ENCODE data around the gene SGTA. TPM values are rescaled to one million over a fixed set of nuclear protein-coding genes. Genes with fewer than 3 reads are reported as not detected.

The SGTA gene
- total and polyA plus RNA-seq, 9 of the 15 experiments (the other 6 are each of a cell fraction or from before 2014, with no cell fraction given), result 1.4 to 110 (median 49.9) TPM

DNA sequence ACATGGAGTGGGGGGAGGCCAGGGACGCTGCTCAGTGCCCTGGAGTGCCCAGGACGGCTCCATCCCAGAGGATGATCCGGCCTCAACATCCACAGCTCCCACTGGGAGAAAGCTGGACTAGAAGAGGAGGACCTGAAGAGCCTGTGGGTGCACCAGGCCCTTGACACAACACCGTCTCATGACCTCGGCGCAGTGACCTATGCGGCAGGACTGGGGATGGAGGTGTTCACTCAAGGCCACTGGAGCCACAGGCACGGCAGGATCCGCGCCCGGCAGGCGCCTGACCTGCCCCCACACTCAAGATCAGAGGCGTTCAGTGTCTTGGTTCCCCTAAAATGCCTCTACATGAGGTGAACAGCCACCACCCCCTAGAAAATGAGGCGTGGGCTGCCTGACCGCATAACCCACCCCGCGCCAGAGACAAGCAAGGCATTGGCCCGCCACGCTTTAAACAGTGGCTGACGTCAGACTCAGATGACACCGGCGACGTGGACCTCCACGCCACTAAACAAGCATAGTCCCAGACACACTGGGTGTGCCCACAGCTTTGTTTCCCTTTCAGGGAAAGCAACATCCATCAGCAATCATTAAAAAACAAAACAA, 8.0 kb downstream of the SGTA start (continued):
- TF ChIP-seq, protein P1, sequence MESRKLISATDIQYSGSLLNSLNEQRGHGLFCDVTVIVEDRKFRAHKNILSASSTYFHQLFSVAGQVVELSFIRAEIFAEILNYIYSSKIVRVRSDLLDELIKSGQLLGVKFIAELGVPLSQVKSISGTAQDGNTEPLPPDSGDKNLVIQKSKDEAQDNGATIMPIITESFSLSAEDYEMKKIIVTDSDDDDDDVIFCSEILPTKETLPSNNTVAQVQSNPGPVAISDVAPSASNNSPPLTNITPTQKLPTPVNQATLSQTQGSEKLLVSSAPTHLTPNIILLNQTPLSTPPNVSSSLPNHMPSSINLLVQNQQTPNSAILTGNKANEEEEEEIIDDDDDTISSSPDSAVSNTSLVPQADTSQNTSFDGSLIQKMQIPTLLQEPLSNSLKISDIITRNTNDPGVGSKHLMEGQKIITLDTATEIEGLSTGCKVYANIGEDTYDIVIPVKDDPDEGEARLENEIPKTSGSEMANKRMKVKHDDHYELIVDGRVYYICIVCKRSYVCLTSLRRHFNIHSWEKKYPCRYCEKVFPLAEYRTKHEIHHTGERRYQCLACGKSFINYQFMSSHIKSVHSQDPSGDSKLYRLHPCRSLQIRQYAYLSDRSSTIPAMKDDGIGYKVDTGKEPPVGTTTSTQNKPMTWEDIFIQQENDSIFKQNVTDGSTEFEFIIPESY (CRISPR knock-in tag; IDR thresholded peaks at IDR 0.05), result peak; percentile 55; the same call in 1 of the 2 replicates
- 0 out of 2 replicates have a peak, but pooled peaks have one; percentile 18 for TF ChIP-seq POLR2G (IDR thresholded peaks at IDR 0.05; ENCODE audit: low read depth, low read length)

DNA sequence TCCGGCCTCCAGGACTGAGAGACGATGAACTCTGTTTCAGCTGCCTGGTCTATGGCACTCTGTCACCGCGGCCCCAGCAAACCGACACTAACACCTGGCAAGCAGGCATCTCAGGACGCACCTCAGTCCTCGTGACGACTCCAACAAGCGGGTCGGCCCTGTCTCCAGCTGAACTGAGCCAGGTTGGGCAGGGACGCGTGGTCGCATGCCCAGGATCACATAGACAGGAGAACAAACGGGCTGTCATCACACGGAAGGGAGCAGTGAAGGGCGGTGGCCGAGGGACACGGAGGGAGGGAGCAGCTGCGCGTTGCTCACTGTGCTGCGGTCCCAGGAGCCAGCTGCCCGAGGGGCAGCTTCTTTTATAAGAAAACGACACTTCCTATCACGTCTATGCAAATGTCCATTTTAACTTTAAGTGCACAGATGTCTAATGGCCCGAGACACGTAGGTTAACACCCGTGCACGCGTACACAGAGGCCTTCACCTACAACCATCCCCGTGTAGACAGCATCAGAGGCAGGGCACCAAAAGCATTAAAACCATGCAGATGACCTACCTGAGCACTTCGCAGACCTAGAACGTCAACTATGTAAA, 8.9 kb downstream of the SGTA start:
- Histone ChIP-seq H3K36me3 (ENCODE audit: control insufficient read depth, insufficient read depth, low read length) (peaks cover 71% of the 10 kb centered on the region; the same call in 2 of the 3 replicates), H3K4me3 (no peak overlapping the region), H3K27me3 (ENCODE audit: control insufficient read depth in 2 of 2, insufficient read depth in 2 of 2, low read length in 2 of 2) (no peaks in the 10 kb centered on the region), H3K27ac (ENCODE audit: extremely low read depth, low read depth, low read length) (no peak overlapping the region), H3K4me1 (replicated peaks in 1 of 2; ENCODE audit: control insufficient read depth in 2 of 2, insufficient read depth in 2 of 2, low read length in 2 of 2) (peaks cover 5 to 36% of the 10 kb centered on the region in 2 experiments), H3K79me2 (ENCODE audit: control insufficient read depth, insufficient read depth, low read length) (peaks cover 88% of the 10 kb centered on the region), H4K20me1 (replicated peaks; ENCODE audit: control insufficient read depth, insufficient read depth, low read length) (peaks cover 24% of the 10 kb centered on the region), H3K9me3 (replicated peaks; ENCODE audit: control insufficient read depth, insufficient read depth, low read depth, low read length) (no peaks in the 10 kb centered on the region), H3K9ac (ENCODE audit: insufficient read depth in 1 of 2, low read depth in 2 of 2, low read length in 2 of 2) (no peak overlapping the region), H3K9me1 (ENCODE audit: control insufficient read depth, insufficient read depth, low read length) (no peaks in the 10 kb centered on the region), H2AFZ (ENCODE audit: low read depth, low read length) (no peak overlapping the region), H3K4me2 (ENCODE audit: insufficient read depth, low read length) (no peak overlapping the region)
- ChIA-PET POLR2A (interaction anchor here (0.6 to 0.8 kb wide), 4 partner anchors 9 to 445 kb away, joined by 3 to 4 read pairs (median 4); partner anchors contain the start of gene SGTA), CTCF (ENCODE audit: low intra/inter-chr PET ratio) (no interaction called here)
- in situ Hi-C loops (cut with MboI), result no loop called here
- FAIRE-seq (no peak), DNase-seq (ENCODE audit: extremely low read depth in 1 of 4, low spot score in 3 of 4) (no peak), ATAC-seq (no peak)
- TF ChIP-seq MEIS2 (IDR thresholded peaks at IDR 0.05; ENCODE audit: partially characterized antibody) (no peak), ZC3H8 (IDR thresholded peaks at IDR 0.05) (no peak), TRIM28 (IDR thresholded peaks at IDR 0.05) (no peak), ZNF274 (IDR thresholded peaks at IDR 0.05; ENCODE audit: borderline replicate concordance, low read depth, low read length) (no peak), HMG20B (CRISPR knock-in tag; IDR thresholded peaks at IDR 0.05) (no peak), PYGO2 (tag; IDR thresholded peaks at IDR 0.05) (no peak), RBM34 (IDR thresholded peaks at IDR 0.05; ENCODE audit: borderline replicate concordance, insufficient read depth, low read length) (no peak), CREM (IDR thresholded peaks at IDR 0.05; ENCODE audit: low read depth) (no peak)
- intact Hi-C loops (cut with micrococcal nuclease), result no loop called here
- WGBS (ENCODE audit: insufficient coverage, low coverage, missing lambda C conversion rate), result 92% methylated on average over 26 of the region's 32 CpGs
- no TSS peak for BruUV-seq (replicated peaks)

Measured in K562 (cell line).